H9 (cell line): ENCODE results near the gene AMDHD1. TPM values are rescaled to one million over a fixed set of nuclear protein-coding genes. Genes with fewer than 3 reads are reported as not detected.

Source experiments
- DNase-seq: peaks from one replicate; pipeline ENCODE4 v3.0.0-alpha.2; 2017
- H2AFZ ChIP-seq: one replicate; pipeline ENCODE4 v1.6.1; 2013; ENCODE audit warnings: mild to moderate bottlenecking, low read length, control low read depth, moderate library complexity
- H2AK5ac ChIP-seq: 2 replicates; pipeline ENCODE4 v1.6.1; 2013; ENCODE audit warnings: low read length, control low read depth, mixed read lengths; ENCODE audit not compliant: insufficient read length
- H2BK120ac ChIP-seq: one replicate; pipeline ENCODE4 v1.6.1; 2013; ENCODE audit warnings: low read depth, mild to moderate bottlenecking, low read length, control low read depth, inconsistent platforms; ENCODE audit not compliant: poor library complexity, severe bottlenecking
- H2BK12ac ChIP-seq: 2 replicates; pipeline ENCODE4 v1.6.1; 2013; ENCODE audit warnings: low read length, control low read depth, mixed read lengths, low read depth; ENCODE audit not compliant: insufficient read length
- H2BK15ac ChIP-seq: 2 replicates; pipeline ENCODE4 v1.6.1; 2013; ENCODE audit warnings: low read depth, low read length, control low read depth
- H2BK20ac ChIP-seq: one replicate; pipeline ENCODE4 v1.6.1; 2013; ENCODE audit warnings: low read depth, mild to moderate bottlenecking, low read length, control low read depth, inconsistent platforms; ENCODE audit not compliant: poor library complexity, severe bottlenecking
- H2BK5ac ChIP-seq: 2 replicates; pipeline ENCODE4 v1.6.1; 2013; ENCODE audit warnings: low read length, control low read depth, mixed read lengths; ENCODE audit not compliant: insufficient read length
- H3K14ac ChIP-seq: 2 replicates; pipeline ENCODE4 v1.6.1; 2013; ENCODE audit warnings: low read length, control low read depth; ENCODE audit not compliant: insufficient read depth
- H3K18ac ChIP-seq: 2 replicates; pipeline ENCODE4 v1.6.1; 2013; ENCODE audit warnings: low read depth, mild to moderate bottlenecking, mixed read lengths, low read length, control low read depth; ENCODE audit not compliant: insufficient read length
- H3K23ac ChIP-seq: 2 replicates; pipeline ENCODE4 v1.6.1; 2013; ENCODE audit warnings: low read length, control low read depth, mixed read lengths, low read depth; ENCODE audit not compliant: insufficient read length
- H3K23me2 ChIP-seq: 2 replicates; pipeline ENCODE4 v1.6.1; 2013; ENCODE audit warnings: low read depth, mild to moderate bottlenecking, mixed read lengths, low read length, control low read depth; ENCODE audit not compliant: insufficient read length, poor library complexity, severe bottlenecking
- H3K27ac ChIP-seq: 2 replicates; pipeline ENCODE4 v1.5.1; 2013; ENCODE audit warnings: low read length, control low read depth, mixed read lengths, low read depth; ENCODE audit not compliant: insufficient read length
- H3K27me3 ChIP-seq: 2 replicates; pipeline ENCODE4 v1.6.1; 2013; ENCODE audit warnings: low read length, control low read depth, inconsistent platforms; ENCODE audit not compliant: insufficient read depth
- H3K4ac ChIP-seq: 2 replicates; pipeline ENCODE4 v1.6.1; 2013; ENCODE audit warnings: low read depth, mild to moderate bottlenecking, control low read depth, inconsistent platforms, low read length, moderate library complexity
- H3K4me1 ChIP-seq: 2 replicates; pipeline ENCODE4 v1.6.1; 2013; ENCODE audit warnings: low read length, control low read depth, inconsistent platforms; ENCODE audit not compliant: insufficient read depth
- H3K4me2 ChIP-seq: 2 replicates; pipeline ENCODE4 v1.6.1; 2013; ENCODE audit warnings: low read length, control low read depth, mixed read lengths; ENCODE audit not compliant: insufficient read length, insufficient read depth
- H3K56ac ChIP-seq: 2 replicates; pipeline ENCODE4 v1.6.1; 2013; ENCODE audit warnings: low read depth, mild to moderate bottlenecking, mixed read lengths, low read length, control low read depth; ENCODE audit not compliant: insufficient read length
- H3K79me1 ChIP-seq: 2 replicates; pipeline ENCODE4 v1.6.1; 2013; ENCODE audit warnings: low read depth, mild to moderate bottlenecking, moderate library complexity, low read length, control low read depth, inconsistent platforms; ENCODE audit not compliant: insufficient read depth, poor library complexity, severe bottlenecking
- H3K79me2 ChIP-seq: 2 replicates; pipeline ENCODE4 v1.6.1; 2013; ENCODE audit warnings: low read length, control low read depth, inconsistent platforms; ENCODE audit not compliant: insufficient read depth
- H3K9ac ChIP-seq: 2 replicates; pipeline ENCODE4 v1.6.1; 2013; ENCODE audit warnings: low read length, control low read depth, mixed read lengths; ENCODE audit not compliant: insufficient read length; ENCODE audit errors: extremely low read depth
- H3K9me3 ChIP-seq: one replicate; pipeline ENCODE4 v1.6.1; 2013; ENCODE audit warnings: low read depth, low read length, inconsistent platforms; ENCODE audit not compliant: control insufficient read depth
- H3T11ph ChIP-seq: one replicate; pipeline ENCODE4 v1.6.1; 2013; ENCODE audit warnings: mild to moderate bottlenecking, low read length, control low read depth, inconsistent platforms
- H4K20me1 ChIP-seq: one replicate; pipeline ENCODE4 v1.6.1; 2013; ENCODE audit not compliant: control insufficient read depth, insufficient read length, insufficient read depth
- H4K5ac ChIP-seq: 2 replicates; pipeline ENCODE4 v1.6.1; 2013; ENCODE audit warnings: low read depth, mild to moderate bottlenecking, mixed read lengths, low read length, control low read depth; ENCODE audit not compliant: insufficient read length
- H4K8ac ChIP-seq: replicated peaks from 2 replicates; pipeline ENCODE4 v1.6.1; 2013; ENCODE audit warnings: low read length, control low read depth, mixed read lengths, low read depth; ENCODE audit not compliant: insufficient read length
- H4K91ac ChIP-seq: 2 replicates; pipeline ENCODE4 v1.6.1; 2013; ENCODE audit warnings: low read depth, mild to moderate bottlenecking, moderate library complexity, mixed read lengths, low read length, control low read depth; ENCODE audit not compliant: insufficient read length
- H3K27ac Mint-ChIP-seq, 3 experiments: 2 replicates in 2 of 3; 3 replicates in 1 of 3; pipeline ENCODE4 v1.8.0; 2020 to 2021; ENCODE audit warnings: mixed read lengths in 3 of 3, mild to moderate bottlenecking in 1 of 3, moderate library complexity in 1 of 3
- H3K27me3 Mint-ChIP-seq: 2 replicates; pipeline ENCODE4 v1.8.0; 2021; ENCODE audit warnings: low read depth, mild to moderate bottlenecking, moderate library complexity, mixed read lengths
- H3K36me3 Mint-ChIP-seq, 3 experiments: 2 replicates in 2 of 3; 3 replicates in 1 of 3; pipeline ENCODE4 v1.8.0; 2020 to 2021; ENCODE audit warnings: low read depth in 3 of 3, mixed read lengths in 3 of 3; ENCODE audit not compliant: insufficient read depth in 1 of 3
- H3K4me1 Mint-ChIP-seq, 2 experiments: 2 replicates each; pipeline ENCODE4 v1.8.0; 2020; ENCODE audit warnings: mixed read lengths in 2 of 2
- H3K4me3 Mint-ChIP-seq, 2 experiments: 2 replicates in 1 of 2; 3 replicates in 1 of 2; pipeline ENCODE4 v1.8.0; 2020 to 2021; ENCODE audit warnings: mild to moderate bottlenecking in 2 of 2, mixed read lengths in 2 of 2, moderate library complexity in 1 of 2
- H3K9me3 Mint-ChIP-seq, 2 experiments: 2 replicates in 1 of 2; 3 replicates in 1 of 2; pipeline ENCODE4 v1.8.0; 2020; ENCODE audit warnings: mild to moderate bottlenecking in 2 of 2, mixed read lengths in 2 of 2, moderate library complexity in 1 of 2
- CTCF ChIP-seq: fragments of 200-600 bp; sonication (generic); conservative IDR thresholded peaks from 3 replicates; pipeline ENCODE4 v1.8.0; 2021; ENCODE audit warnings: antibody characterized with exemption, mild to moderate bottlenecking
- WGBS: extraction: QIAGEN DNeasy Blood & Tissue Kit; methylation state at CpG from one replicate; pipeline ENCODE4 v1.1.7; 2013; ENCODE audit warnings: missing lambda C conversion rate, low lambda C conversion rate, mixed read lengths; ENCODE audit not compliant: insufficient read length; ENCODE audit errors: extremely low coverage; 5-methylcytosine and 5-hydroxymethylcytosine counted together
- total RNA-seq: library from RNA; stranded (reverse); gene quantifications from 2 replicates; pipeline ENCODE4 v1.2.1, GENCODE V29; 2021

AMDHD1 gene
- total RNA-seq, 1 experiment from 2014 or later: 0.42 TPM

GRCh38 chr12:95995238-95996031 is 52.3 kb downstream of the AMDHD1 start:
- H3K27ac Mint-ChIP-seq: no peak overlapping the region
- Histone ChIP-seq H3K27me3 (no peaks in the 10 kb centered on the region), H3K23ac (no peak overlapping the region), H3K79me1 (no peaks in the 10 kb centered on the region), H3K23me2 (no peaks in the 10 kb centered on the region), H3K79me2 (no peaks in the 10 kb centered on the region), H2BK5ac (no peak overlapping the region), H3K14ac (no peak overlapping the region), H3K4me2 (no peak overlapping the region), H3K27ac (no peak overlapping the region), H2BK120ac (no peak overlapping the region), H3K4ac (no peak overlapping the region), H4K5ac (no peak overlapping the region), H4K91ac (no peak overlapping the region), H2BK15ac (no peak overlapping the region), H3K56ac (no peak overlapping the region), H2BK20ac (no peak overlapping the region), H4K8ac (no peak overlapping the region), H2BK12ac (no peak overlapping the region), H3K9me3 (no peaks in the 10 kb centered on the region), H3T11ph (no peak overlapping the region), H4K20me1 (no peaks in the 10 kb centered on the region), H3K9ac (no peak overlapping the region), H3K18ac (no peak overlapping the region), H2AK5ac (no peak overlapping the region), H2AFZ (no peak overlapping the region), H3K4me1 (no peaks in the 10 kb centered on the region)
- no peaks in the 10 kb centered on the region for H3K27me3 Mint-ChIP-seq
- peaks cover 8 to 12% of the 10 kb centered on the region in 2 experiments for H3K4me1 Mint-ChIP-seq
- peaks cover 0 to 3% (median 0%) of the 10 kb centered on the region in 3 experiments; a peak in 3 of 7 replicates for H3K36me3 Mint-ChIP-seq
- no CpG with 5 or more reads among the region's 29 CpGs for WGBS
- DNase-seq: no peak
- H3K4me3 Mint-ChIP-seq: no peak overlapping the region
- TF ChIP-seq CTCF: no peak
- H3K9me3 Mint-ChIP-seq: no peaks in the 10 kb centered on the region
